ENCODE results near the gene EPB41L4A. TPM values are rescaled to one million over a fixed set of nuclear protein-coding genes. Genes with fewer than 3 reads are reported as not detected.

The EPB41L4A gene, protein sequence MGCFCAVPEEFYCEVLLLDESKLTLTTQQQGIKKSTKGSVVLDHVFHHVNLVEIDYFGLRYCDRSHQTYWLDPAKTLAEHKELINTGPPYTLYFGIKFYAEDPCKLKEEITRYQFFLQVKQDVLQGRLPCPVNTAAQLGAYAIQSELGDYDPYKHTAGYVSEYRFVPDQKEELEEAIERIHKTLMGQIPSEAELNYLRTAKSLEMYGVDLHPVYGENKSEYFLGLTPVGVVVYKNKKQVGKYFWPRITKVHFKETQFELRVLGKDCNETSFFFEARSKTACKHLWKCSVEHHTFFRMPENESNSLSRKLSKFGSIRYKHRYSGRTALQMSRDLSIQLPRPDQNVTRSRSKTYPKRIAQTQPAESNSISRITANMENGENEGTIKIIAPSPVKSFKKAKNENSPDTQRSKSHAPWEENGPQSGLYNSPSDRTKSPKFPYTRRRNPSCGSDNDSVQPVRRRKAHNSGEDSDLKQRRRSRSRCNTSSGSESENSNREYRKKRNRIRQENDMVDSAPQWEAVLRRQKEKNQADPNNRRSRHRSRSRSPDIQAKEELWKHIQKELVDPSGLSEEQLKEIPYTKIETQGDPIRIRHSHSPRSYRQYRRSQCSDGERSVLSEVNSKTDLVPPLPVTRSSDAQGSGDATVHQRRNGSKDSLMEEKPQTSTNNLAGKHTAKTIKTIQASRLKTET
- under 0.01 and 0.17 TPM in 2 replicates for total RNA-seq

DNA sequence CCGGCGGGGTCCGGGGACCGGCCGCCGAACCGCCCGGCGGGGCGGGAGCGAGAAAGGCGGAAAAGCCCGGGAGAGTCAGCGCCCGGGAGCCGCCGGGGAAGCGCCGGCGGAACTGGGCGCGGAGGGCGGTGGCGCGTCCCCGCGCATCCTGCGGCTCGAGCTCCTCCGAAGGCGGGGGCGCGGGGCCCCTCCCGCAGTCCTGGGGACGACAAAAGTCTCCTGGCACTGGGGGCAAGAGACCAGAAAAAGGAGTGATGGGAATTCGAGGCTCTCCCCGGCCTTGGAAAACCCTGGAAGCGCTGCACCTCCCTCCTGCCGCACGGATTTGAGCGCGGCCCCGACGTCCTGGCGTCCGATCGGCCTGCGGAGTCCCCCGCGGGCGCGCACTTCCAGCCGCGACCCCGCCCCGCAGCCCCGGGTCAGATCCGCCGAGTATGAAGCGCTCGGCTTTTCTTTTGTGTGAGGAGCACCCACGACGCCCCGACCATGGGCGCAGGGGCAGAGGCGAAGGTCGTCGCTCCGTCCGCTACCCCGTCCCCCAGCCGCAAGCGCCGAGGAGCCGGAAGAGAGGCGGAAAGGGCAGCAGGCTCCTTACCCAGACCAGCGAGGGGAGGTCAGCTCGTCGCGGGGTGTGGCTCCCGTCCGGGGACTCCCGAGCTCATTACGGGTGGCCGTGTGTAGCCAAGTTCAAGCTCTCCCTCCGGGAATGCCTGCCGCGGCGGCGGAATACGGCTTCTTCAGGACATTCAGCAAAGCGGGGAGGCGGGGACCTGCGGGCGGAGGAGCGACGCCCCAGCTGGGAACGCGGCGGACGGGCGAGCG lies at the start of gene EPB41L4A:
Gene EPB41L4A (minus strand): TSS at position 114 of the 822 bp plus-strand sequence. CDS start 238 bp downstream, outside the sequence.

Data from bronchus fibroblast of lung (primary cell).